Neuronal stem cell (in vitro differentiated cells): Measurements from ENCODE around the gene KRT73.

Source experiments
- DNase-seq: peaks from one replicate; pipeline ENCODE4 v3.0.0-alpha.2; 2013; ENCODE audit warnings: low spot score
- H2AFZ ChIP-seq: one replicate; pipeline ENCODE4 v1.6.1; 2013; ENCODE audit warnings: mild to moderate bottlenecking, low read length, inconsistent platforms
- H2AK5ac ChIP-seq: 2 replicates; pipeline ENCODE4 v1.6.1; 2013; ENCODE audit warnings: low read depth, mild to moderate bottlenecking, inconsistent platforms, low read length, moderate library complexity, mixed read lengths
- H2BK120ac ChIP-seq: 2 replicates; pipeline ENCODE4 v1.6.1; 2013; ENCODE audit warnings: low read depth, mild to moderate bottlenecking, inconsistent platforms, low read length, moderate library complexity, mixed read lengths
- H2BK12ac ChIP-seq: one replicate; pipeline ENCODE4 v1.6.1; 2013; ENCODE audit warnings: low read length, inconsistent platforms
- H2BK15ac ChIP-seq: 2 replicates; pipeline ENCODE4 v1.6.1; 2013; ENCODE audit warnings: mild to moderate bottlenecking, low read length, inconsistent platforms, mixed read lengths
- H2BK5ac ChIP-seq: one replicate; pipeline ENCODE4 v1.6.1; 2013; ENCODE audit warnings: inconsistent platforms, mild to moderate bottlenecking, low read length, moderate library complexity
- H3K14ac ChIP-seq: one replicate; pipeline ENCODE4 v1.6.1; 2013; ENCODE audit warnings: low read length, inconsistent platforms
- H3K18ac ChIP-seq: 2 replicates; pipeline ENCODE4 v1.6.1; 2013; ENCODE audit warnings: low read length, inconsistent platforms
- H3K23ac ChIP-seq: 2 replicates; pipeline ENCODE4 v1.6.1; 2013; ENCODE audit warnings: low read depth, mild to moderate bottlenecking, mixed read lengths, low read length, inconsistent platforms; ENCODE audit not compliant: poor library complexity
- H3K27ac ChIP-seq: replicated peaks from 3 replicates; pipeline ENCODE4 v1.5.1; 2013; ENCODE audit warnings: low read length, inconsistent platforms
- H3K27me3 ChIP-seq, 3 experiments: 2 replicates each; pipeline ENCODE4 v1.6.1; 2013; ENCODE audit warnings: low read length in 3 of 3, mild to moderate bottlenecking in 2 of 3, inconsistent platforms in 1 of 3, low read depth in 1 of 3, mixed read lengths in 1 of 3, moderate library complexity in 1 of 3; ENCODE audit not compliant: control insufficient read depth in 3 of 3, insufficient read depth in 3 of 3
- H3K36me3 ChIP-seq, 2 donors: replicated peaks in 1 of 2; 2 replicates each; pipeline ENCODE4 v1.6.1; 2013; ENCODE audit warnings: low read length in 2 of 2; ENCODE audit not compliant: control insufficient read depth in 2 of 2, insufficient read depth in 2 of 2
- H3K4ac ChIP-seq: 2 replicates; pipeline ENCODE4 v1.6.1; 2013; ENCODE audit warnings: inconsistent platforms, mild to moderate bottlenecking, low read length, moderate library complexity
- H3K4me1 ChIP-seq, 2 donors: 1 replicate in 1 of 2; 2 replicates in 1 of 2; pipeline ENCODE4 v1.6.1; 2013; ENCODE audit warnings: low read length in 2 of 2, low read depth in 1 of 2; ENCODE audit not compliant: control insufficient read depth in 2 of 2, insufficient read depth in 1 of 2
- H3K4me2 ChIP-seq: one replicate; pipeline ENCODE4 v1.6.1; 2013; ENCODE audit warnings: mild to moderate bottlenecking, low read length, inconsistent platforms; ENCODE audit not compliant: insufficient read depth, poor library complexity, severe bottlenecking
- H3K4me3 ChIP-seq, 2 donors: 2 replicates each; pipeline ENCODE4 v1.5.1; 2013; ENCODE audit warnings: low read length in 2 of 2, mild to moderate bottlenecking in 2 of 2, inconsistent platforms in 1 of 2, moderate library complexity in 1 of 2
- H3K79me1 ChIP-seq: one replicate; pipeline ENCODE4 v1.6.1; 2013; ENCODE audit warnings: low read depth, mild to moderate bottlenecking, inconsistent platforms, low read length, moderate library complexity
- H3K9ac ChIP-seq: one replicate; pipeline ENCODE4 v1.6.1; 2013; ENCODE audit warnings: mild to moderate bottlenecking, low read depth, low read length, inconsistent platforms; ENCODE audit not compliant: poor library complexity
- H3K9me3 ChIP-seq, 2 donors: replicated peaks in 1 of 2; 2 replicates each; pipeline versions ENCODE3 to v1.6.1; 2013; ENCODE audit warnings: low read length in 2 of 2, mild to moderate bottlenecking in 2 of 2, inconsistent platforms in 1 of 2, low read depth in 1 of 2, mixed read lengths in 1 of 2, moderate library complexity in 1 of 2; ENCODE audit not compliant: control insufficient read depth in 2 of 2, insufficient read depth in 1 of 2
- H4K8ac ChIP-seq: one replicate; pipeline ENCODE4 v1.6.1; 2013; ENCODE audit warnings: low read depth, mild to moderate bottlenecking, inconsistent platforms, low read length, moderate library complexity
- H4K91ac ChIP-seq: one replicate; pipeline ENCODE4 v1.6.1; 2013; ENCODE audit warnings: low read length, low read depth, mild to moderate bottlenecking, inconsistent platforms; ENCODE audit not compliant: poor library complexity
- WGBS, 2 donors: extraction: QIAGEN DNeasy Blood & Tissue Kit; methylation state at CpG; one replicate each; pipeline ENCODE4 v1.1.7; 2013; ENCODE audit warnings: missing lambda C conversion rate in 2 of 2, mixed read lengths in 1 of 2; ENCODE audit not compliant: insufficient read length in 2 of 2, insufficient replicate concordance in 1 of 2; ENCODE audit errors: extremely low coverage in 2 of 2; 5-methylcytosine and 5-hydroxymethylcytosine counted together

The KRT73 gene

GRCh38 chr12:52636592-52637258, 18.4 kb upstream of the KRT73 start:
- WGBS, 2 donors = no CpG with 5 or more reads among the region's 5 CpGs

GRCh38 chr12:52636189-52636588, 17.8 kb upstream of the KRT73 start:
- no peak overlapping the region for H2BK15ac ChIP-seq
- H2BK12ac ChIP-seq = no peak overlapping the region
- no peak overlapping the region for H3K23ac ChIP-seq
- peak overlapping the region; percentile 45 for H3K18ac ChIP-seq
- no peak overlapping the region for H3K4me2 ChIP-seq
- WGBS, 2 donors = no CpG with 5 or more reads among the region's 6 CpGs
- no peak overlapping the region for H3K27ac ChIP-seq
- H3K36me3 ChIP-seq = no peaks in the 10 kb centered on the region
- H2AFZ ChIP-seq = no peak overlapping the region
- no peak overlapping the region for H3K4me3 ChIP-seq
- H2AK5ac ChIP-seq = peak overlapping the region; percentile 93
- H3K9me3 ChIP-seq = no peaks in the 10 kb centered on the region
- H3K14ac ChIP-seq = no peak overlapping the region
- H3K4me1 ChIP-seq = no peaks in the 10 kb centered on the region
- H3K4ac ChIP-seq = no peak overlapping the region
- no peak overlapping the region for H4K91ac ChIP-seq
- H3K9ac ChIP-seq = no peak overlapping the region
- no peak overlapping the region for H2BK120ac ChIP-seq
- peaks cover 0 to 10% (median 2%) of the 10 kb centered on the region in 3 experiments for H3K27me3 ChIP-seq
- H4K8ac ChIP-seq = no peak overlapping the region
- H2BK5ac ChIP-seq = no peak overlapping the region
- H3K79me1 ChIP-seq = no peaks in the 10 kb centered on the region
- no peak for DNase-seq

More at GRCh38 chr12:52636592-52637258, 18.4 kb upstream of the KRT73 start:
- no peak overlapping the region for H2AFZ ChIP-seq
- no peaks in the 10 kb centered on the region for H3K36me3 ChIP-seq
- H2BK120ac ChIP-seq = no peak overlapping the region
- no peaks in the 10 kb centered on the region for H3K9me3 ChIP-seq
- H4K91ac ChIP-seq = no peak overlapping the region
- H2BK15ac ChIP-seq = no peak overlapping the region
- no peak overlapping the region for H3K14ac ChIP-seq
- H4K8ac ChIP-seq = no peak overlapping the region
- no peak overlapping the region for H2BK12ac ChIP-seq
- H3K9ac ChIP-seq = no peak overlapping the region
- H3K18ac ChIP-seq = no peak overlapping the region
- peaks cover 0 to 10% (median 2%) of the 10 kb centered on the region in 3 experiments for H3K27me3 ChIP-seq
- no peak overlapping the region for H3K4me3 ChIP-seq
- H3K4me1 ChIP-seq = no peaks in the 10 kb centered on the region
- no peak overlapping the region for H3K4ac ChIP-seq
- H3K27ac ChIP-seq = no peak overlapping the region
- H3K79me1 ChIP-seq = no peaks in the 10 kb centered on the region
- H3K4me2 ChIP-seq = no peak overlapping the region
- no peak overlapping the region for H3K23ac ChIP-seq
- DNase-seq = no peak
- H2AK5ac ChIP-seq = no peak overlapping the region
- H2BK5ac ChIP-seq = no peak overlapping the region

DNA sequence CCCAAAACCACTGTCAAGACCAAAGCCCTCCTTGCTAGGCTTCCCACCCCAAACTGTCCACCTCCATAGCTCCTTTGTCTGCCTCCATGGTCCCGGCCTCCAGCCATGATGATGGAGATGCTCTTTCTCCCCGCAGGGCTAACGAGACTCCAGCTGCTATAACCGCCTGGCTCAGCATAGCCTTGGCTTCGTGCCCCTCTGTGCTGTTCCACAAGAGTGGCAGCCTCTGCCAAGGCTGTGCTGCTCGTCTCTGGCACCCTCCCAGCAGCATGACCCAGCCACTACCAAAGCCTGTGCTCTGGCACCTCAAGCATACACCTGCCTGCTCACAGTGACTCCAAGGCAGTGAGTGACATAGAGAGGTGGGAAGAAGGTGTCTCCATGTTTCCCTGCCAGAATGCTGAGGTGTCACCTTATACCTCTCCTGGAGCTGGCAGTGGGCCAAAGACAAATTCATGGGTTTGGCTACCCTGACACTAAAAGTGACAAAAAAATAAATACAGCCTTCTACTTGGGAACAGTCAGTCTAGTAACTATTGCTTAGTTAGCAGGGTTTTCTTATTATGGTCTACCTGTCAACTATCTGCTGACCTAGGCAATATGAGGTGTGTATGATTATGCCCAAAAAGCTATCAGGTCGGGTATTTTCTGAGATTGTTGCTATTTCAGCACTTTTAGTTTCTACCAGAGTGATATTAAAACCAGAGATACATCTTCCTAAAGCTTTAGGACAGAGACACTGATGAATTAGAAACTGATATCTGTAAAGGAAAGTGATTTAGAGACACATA, 16.1 kb upstream of the KRT73 start:
- no peak overlapping the region for H2BK12ac ChIP-seq
- no CpG with 5 or more reads among the region's 7 CpGs for WGBS, 2 donors
- H3K27me3 ChIP-seq = peaks cover 0 to 13% (median 2%) of the 10 kb centered on the region in 3 experiments
- H2AK5ac ChIP-seq = no peak overlapping the region
- no peaks in the 10 kb centered on the region for H3K79me1 ChIP-seq
- no peak overlapping the region for H2BK5ac ChIP-seq
- H3K4ac ChIP-seq = no peak overlapping the region
- no peak overlapping the region for H3K18ac ChIP-seq
- no peak overlapping the region for H2BK15ac ChIP-seq
- H4K8ac ChIP-seq = no peak overlapping the region
- H3K4me3 ChIP-seq = peak overlapping the region in 1 of 2 donors; percentile 42
- no peak overlapping the region for H2BK120ac ChIP-seq
- H3K9me3 ChIP-seq = no peaks in the 10 kb centered on the region
- peak overlapping the region; percentile 1 for H3K14ac ChIP-seq
- H4K91ac ChIP-seq = no peak overlapping the region
- no peak overlapping the region for H3K9ac ChIP-seq
- H3K36me3 ChIP-seq = no peaks in the 10 kb centered on the region
- no peak overlapping the region for H3K27ac ChIP-seq
- H2AFZ ChIP-seq = no peak overlapping the region
- H3K4me2 ChIP-seq = no peak overlapping the region
- DNase-seq = no peak
- H3K23ac ChIP-seq = peak overlapping the region; percentile 35
- H3K4me1 ChIP-seq = no peaks in the 10 kb centered on the region

DNA sequence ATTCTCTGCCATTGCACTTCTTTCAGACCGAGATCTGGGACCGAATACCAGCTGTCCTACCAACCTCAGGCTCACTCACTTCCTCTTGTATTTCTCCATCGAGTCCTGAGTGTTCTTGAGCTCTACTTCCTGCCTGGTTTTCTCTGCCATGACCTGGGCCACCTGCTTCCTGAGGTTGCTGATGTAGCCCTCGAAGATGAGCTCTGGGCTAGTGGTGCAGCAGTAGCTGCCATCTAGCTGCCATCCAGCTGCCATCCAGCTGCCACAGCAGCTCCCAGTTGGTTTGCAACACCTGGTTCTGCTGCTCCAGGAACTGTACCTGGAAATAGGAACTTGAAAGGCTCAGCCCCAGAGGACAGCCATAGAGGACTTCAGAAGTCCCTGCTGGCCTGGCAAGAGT, 15.0 kb upstream of the KRT73 start:
- no CpG with 5 or more reads among the region's 4 CpGs for WGBS, 2 donors
- Histone ChIP-seq H2BK15ac (no peak overlapping the region), H3K36me3 (no peaks in the 10 kb centered on the region), H3K27ac (no peak overlapping the region), H3K4me2 (no peak overlapping the region), H3K14ac (no peak overlapping the region), H2BK120ac (no peak overlapping the region), H3K18ac (no peak overlapping the region), H3K4me3 (no peak overlapping the region), H3K23ac (no peak overlapping the region), H3K9ac (no peak overlapping the region), H2BK12ac (no peak overlapping the region), H2AFZ (no peak overlapping the region), H3K79me1 (no peaks in the 10 kb centered on the region), H3K27me3 (peaks cover 0 to 13% (median 2%) of the 10 kb centered on the region in 3 experiments), H3K9me3 (no peaks in the 10 kb centered on the region), H3K4ac (no peak overlapping the region), H2BK5ac (no peak overlapping the region), H3K4me1 (no peaks in the 10 kb centered on the region), H2AK5ac (no peak overlapping the region), H4K8ac (no peak overlapping the region), H4K91ac (no peak overlapping the region)
- no peak for DNase-seq
